ENCODE data around the gene SPATC1L. TPM values are rescaled to one million over a fixed set of nuclear protein-coding genes. Genes with fewer than 3 reads are reported as not detected.

Gene SPATC1L
- total RNA-seq, 1 experiment from 2014 or later = 36.0 TPM

GRCh38 chr21:46179708-46180078 is 4.6 kb downstream of the SPATC1L start:
- Histone ChIP-seq H3K79me1 (ENCODE audit: insufficient read depth, low read depth, low read length, poor library complexity, severe bottlenecking) (no peaks in the 10 kb centered on the region), H2AFZ (ENCODE audit: low read length) (no peak overlapping the region), H3K4me1 (ENCODE audit: insufficient read depth, low read length) (no peaks in the 10 kb centered on the region; the same call in 1 of the 2 replicates), H3K23ac (ENCODE audit: insufficient read length, low read depth, low read length) (no peak overlapping the region), H2BK12ac (ENCODE audit: insufficient read length, low read depth, low read length) (no peak overlapping the region), H3K23me2 (ENCODE audit: insufficient read length, low read depth, low read length, poor library complexity, severe bottlenecking) (peaks cover 5% of the 10 kb centered on the region), H3K9me3 (ENCODE audit: control insufficient read depth, low read depth, low read length) (no peaks in the 10 kb centered on the region), H3K4ac (ENCODE audit: low read depth, low read length) (no peak overlapping the region), H3K27me3 (ENCODE audit: insufficient read depth, low read length) (no peaks in the 10 kb centered on the region), H3K9ac (ENCODE audit: extremely low read depth, insufficient read length, low read length) (no peak overlapping the region), H2BK15ac (ENCODE audit: low read depth, low read length) (no peak overlapping the region), H4K5ac (ENCODE audit: insufficient read length, low read depth, low read length) (no peak overlapping the region), H3T11ph (ENCODE audit: low read length) (no peak overlapping the region), H2BK20ac (ENCODE audit: low read depth, low read length, poor library complexity, severe bottlenecking) (no peak overlapping the region), H3K4me2 (ENCODE audit: insufficient read depth, insufficient read length, low read length) (no peak overlapping the region), H3K18ac (ENCODE audit: insufficient read length, low read depth, low read length) (no peak overlapping the region), H4K8ac (replicated peaks; ENCODE audit: insufficient read length, low read depth, low read length) (no peak overlapping the region), H3K79me2 (ENCODE audit: insufficient read depth, low read length) (no peaks in the 10 kb centered on the region; the same call in 1 of the 2 replicates), H4K20me1 (ENCODE audit: control insufficient read depth, insufficient read depth, insufficient read length) (no peaks in the 10 kb centered on the region), H2BK120ac (ENCODE audit: low read depth, low read length, poor library complexity, severe bottlenecking) (no peak overlapping the region), H2BK5ac (ENCODE audit: insufficient read length, low read length) (no peak overlapping the region), H4K91ac (ENCODE audit: insufficient read length, low read depth, low read length) (no peak overlapping the region), H3K56ac (ENCODE audit: insufficient read length, low read depth, low read length) (no peak overlapping the region), H2AK5ac (ENCODE audit: insufficient read length, low read length) (no peak overlapping the region), H3K27ac (ENCODE audit: insufficient read length, low read depth, low read length) (no peak overlapping the region), H3K14ac (ENCODE audit: insufficient read depth, low read length) (no peak overlapping the region)
- DNase-seq = peak; percentile 29
- no peak for TF ChIP-seq CTCF (conservative IDR thresholded peaks at IDR 0.05)
- Mint-ChIP-seq H3K27ac (peak overlapping the region; percentile 66 to 95 (median 68); a peak in 4 of 7 replicates), H3K9me3 (peaks cover 9 to 20% of the 10 kb centered on the region in 2 experiments; a peak in 4 of 5 replicates), H3K36me3 (ENCODE audit: insufficient read depth in 1 of 3, low read depth in 3 of 3) (peaks cover 9 to 20% (median 16%) of the 10 kb centered on the region in 3 experiments; a peak in 6 of 7 replicates), H3K4me1 (peaks cover 8 to 13% of the 10 kb centered on the region in 2 experiments), H3K4me3 (no peak overlapping the region; a peak in 1 of 5 replicates), H3K27me3 (ENCODE audit: low read depth) (no peaks in the 10 kb centered on the region)
- WGBS (ENCODE audit: extremely low coverage, insufficient read length, low lambda C conversion rate) = no CpG with 5 or more reads among the region's 17 CpGs

Measured in H9 (cell line).